ENCODE data around the gene SH3RF1.
"Not testable (repeated sequence)": the region's sequence is repeated elsewhere in the genome, so short reads cannot be mapped to it uniquely, and the experiment has no call there.

SH3RF1 gene

GRCh38 chr4:169222761-169223160 is 48.0 kb downstream of the SH3RF1 start:
- no peak for DNase-seq

GRCh38 chr4:169221662-169222061 is 49.1 kb downstream of the SH3RF1 start:
- DNase-seq: no peak

- DNase-seq: no peak
Observed at GRCh38 chr4:169220854-169221411, 49.8 kb downstream of the SH3RF1 start.

GRCh38 chr4:169220447-169220846 is 50.3 kb downstream of the SH3RF1 start:
- no peak for DNase-seq

GRCh38 chr4:169219440-169219839 is 51.3 kb downstream of the SH3RF1 start:
- no peak for DNase-seq

GRCh38 chr4:169215656-169216055 is 55.1 kb downstream of the SH3RF1 start:
- no peak for DNase-seq

- no peak for DNase-seq
Observed at GRCh38 chr4:169212981-169213380, 57.8 kb downstream of the SH3RF1 start.

- no peak for DNase-seq
Observed at GRCh38 chr4:169210504-169211118, 60.1 kb downstream of the SH3RF1 start.

- DNase-seq: no peak
Observed at GRCh38 chr4:169209388-169209883, 61.3 kb downstream of the SH3RF1 start.

GRCh38 chr4:169208516-169208915 is 62.2 kb downstream of the SH3RF1 start:
- DNase-seq: no peak

- no peak for DNase-seq
Observed at GRCh38 chr4:169208090-169208455, 62.7 kb downstream of the SH3RF1 start.

- no peak for DNase-seq
Observed at GRCh38 chr4:169207436-169208089, 63.2 kb downstream of the SH3RF1 start.

- no peak for DNase-seq
Observed at GRCh38 chr4:169205744-169206080, 65.0 kb downstream of the SH3RF1 start.

- DNase-seq: no peak
Observed at GRCh38 chr4:169205075-169205743, 65.5 kb downstream of the SH3RF1 start.

- DNase-seq: no peak
Observed at GRCh38 chr4:169203891-169204290, 66.9 kb downstream of the SH3RF1 start.

- DNase-seq: not testable (repeated sequence)
Observed at GRCh38 chr4:169203278-169203677, 67.5 kb downstream of the SH3RF1 start.

GRCh38 chr4:169202878-169203277 is 67.9 kb downstream of the SH3RF1 start:
- no peak for DNase-seq

- DNase-seq: no peak
Observed at GRCh38 chr4:169202145-169202699, 68.5 kb downstream of the SH3RF1 start.

GRCh38 chr4:169201222-169202144 is 69.3 kb downstream of the SH3RF1 start:
- DNase-seq: no peak

- DNase-seq: no peak
Observed at GRCh38 chr4:169200361-169201030, 70.3 kb downstream of the SH3RF1 start.

- DNase-seq: no peak
Observed at GRCh38 chr4:169199184-169199583, 71.6 kb downstream of the SH3RF1 start.

- no peak for DNase-seq
Observed at GRCh38 chr4:169198167-169198566, 72.6 kb downstream of the SH3RF1 start.
